A549 (cell line): ENCODE data around the gene HOOK2.

Experiments
- ELK1 ChIP-seq: fragments of 150-350 bp; IDR thresholded peaks from 2 replicates; pipeline ENCODE4 v1.6.1; 2014; ENCODE audit warnings: low read depth, mild to moderate bottlenecking, low read length
- HEYL ChIP-seq: fragments of 250-450 bp; sonication (Bioruptor Pico); IDR thresholded peaks from 2 replicates; pipeline ENCODE4 v1.8.0; 2021; ENCODE audit warnings: mild to moderate bottlenecking, moderate library complexity

- TF ChIP-seq HEYL (CRISPR knock-in tag), result no peak
- no peak for TF ChIP-seq ELK1
Measured at GRCh38 chr19:12752056-12752781, 23.1 kb downstream of the HOOK2 start.
